Measurements from ENCODE around the gene PTER. TPM values are rescaled to one million over a fixed set of nuclear protein-coding genes. Genes with fewer than 3 reads are reported as not detected.

The PTER gene
- total RNA-seq, 1 experiment from 2014 or later: 5.8 TPM

GRCh38 chr10:16470747-16471146 lies 33.9 kb downstream of the PTER start:
- no peak for DNase-seq (ENCODE audit: low read depth)

- no peak for DNase-seq (ENCODE audit: low read depth)
Measured at GRCh38 chr10:16472828-16473227, 36.0 kb downstream of the PTER start.

- no peak for DNase-seq (ENCODE audit: low read depth)
Measured at GRCh38 chr10:16477757-16478156, 40.9 kb downstream of the PTER start.

GRCh38 chr10:16478801-16479200 lies 42.0 kb downstream of the PTER start:
- DNase-seq (ENCODE audit: low read depth): peak; percentile 65

GRCh38 chr10:16481052-16481728 lies 44.4 kb downstream of the PTER start:
- DNase-seq (ENCODE audit: low read depth): no peak

GRCh38 chr10:16483241-16483917 lies 46.6 kb downstream of the PTER start:
- DNase-seq (ENCODE audit: low read depth): no peak

GRCh38 chr10:16490511-16490910 lies 53.7 kb downstream of the PTER start:
- DNase-seq (ENCODE audit: low read depth): no peak

- DNase-seq (ENCODE audit: low read depth): no peak
Measured at GRCh38 chr10:16491933-16492332, 55.1 kb downstream of the PTER start.

GRCh38 chr10:16493884-16494536 lies 57.2 kb downstream of the PTER start:
- DNase-seq (ENCODE audit: low read depth): no peak

GRCh38 chr10:16497911-16498310 lies 61.1 kb downstream of the PTER start:
- no peak for DNase-seq (ENCODE audit: low read depth)

- DNase-seq (ENCODE audit: low read depth): no peak
Measured at GRCh38 chr10:16505161-16505560, 68.4 kb downstream of the PTER start.

GRCh38 chr10:16509996-16510395 lies 73.2 kb downstream of the PTER start:
- DNase-seq (ENCODE audit: low read depth): peak; percentile 37

- no peak for DNase-seq (ENCODE audit: low read depth)
Measured at GRCh38 chr10:16510843-16511242, 74.0 kb downstream of the PTER start.

GRCh38 chr10:16518822-16519221 lies 82.0 kb downstream of the PTER start:
- no peak for DNase-seq (ENCODE audit: low read depth)

GRCh38 chr10:16519250-16519907 lies 82.6 kb downstream of the PTER start:
- no peak for DNase-seq (ENCODE audit: low read depth)

GRCh38 chr10:16519908-16520861 lies 83.4 kb downstream of the PTER start:
- DNase-seq (ENCODE audit: low read depth): no peak

- DNase-seq (ENCODE audit: low read depth): peak; percentile 14
Measured at GRCh38 chr10:16520900-16521299, 84.1 kb downstream of the PTER start.

- peak; percentile 8 for DNase-seq (ENCODE audit: low read depth)
Measured at GRCh38 chr10:16521311-16522016, 84.7 kb downstream of the PTER start, which contains the start of gene C1QL3. Gene C1QL3 (minus strand): TSS chr10:16521879. CDS start chr10:16521065, 814 bp downstream.

GRCh38 chr10:16527452-16527851 lies 90.6 kb downstream of the PTER start:
- DNase-seq (ENCODE audit: low read depth): no peak

GRCh38 chr10:16529853-16530252 lies 93.0 kb downstream of the PTER start:
- no peak for DNase-seq (ENCODE audit: low read depth)

Measured in HT1080 (cell line).